NCI-H2029 (cell line): ENCODE results near the gene COPZ2.

Experiments used
- DNase-seq: peaks from one replicate; lab custom pipeline; 2025; lab: John Stamatoyannopoulos, UW

Gene COPZ2

GRCh38 chr17:47983492-47984223 lies 53.9 kb downstream of the COPZ2 start:
- no peak for DNase-seq

GRCh38 chr17:47982645-47983390 lies 54.8 kb downstream of the COPZ2 start:
- DNase-seq = no peak

- no peak for DNase-seq
These were observed 55.4 kb downstream of the COPZ2 start for GRCh38 chr17:47982091-47982617.

- DNase-seq = no peak
These were observed 56.1 kb downstream of the COPZ2 start for GRCh38 chr17:47981462-47981861.

GRCh38 chr17:47980541-47980940 lies 57.1 kb downstream of the COPZ2 start:
- DNase-seq = peak; percentile 8

- no peak for DNase-seq
These were observed 59.3 kb downstream of the COPZ2 start for GRCh38 chr17:47978324-47978723.
